HepG2 (cell line): Measurements from ENCODE around the gene ANKUB1.

Experiments used
- MAFF ChIP-seq: IDR thresholded peaks from 2 replicates; pipeline ENCODE4 v1.6.1; 2011; ENCODE audit warnings: low read depth, low read length, improper control_type of control experiment
- POLR2A ChIP-seq, 2 experiments: IDR thresholded peaks; 2 replicates each; pipeline ENCODE4 v1.6.1; 2011; ENCODE audit warnings: low read depth in 2 of 2, low read length in 2 of 2, mild to moderate bottlenecking in 1 of 2, moderate library complexity in 1 of 2; ENCODE audit not compliant: insufficient read depth in 1 of 2
- POLR2AphosphoS5 ChIP-seq: IDR thresholded peaks from 2 replicates; pipeline ENCODE4 v1.6.1; 2012; ENCODE audit warnings: low read depth, low read length
- RELA ChIP-seq: sonication (generic); formaldehyde crosslinking; IDR thresholded peaks from 2 replicates; pipeline ENCODE4 v1.4.0; 2020; ENCODE audit warnings: missing genetic modification reagents
- SP2 ChIP-seq: sonication (generic); formaldehyde crosslinking; IDR thresholded peaks from 2 replicates; pipeline ENCODE4 v1.5.1; 2020; ENCODE audit warnings: mild to moderate bottlenecking, missing genetic modification reagents
- ZBTB7B ChIP-seq: sonication (generic); formaldehyde crosslinking; IDR thresholded peaks from 2 replicates; pipeline ENCODE4 v1.4.0; 2020; ENCODE audit warnings: missing genetic modification reagents
- TF ChIP-seq, protein P1 (sequence below): sonication (generic); formaldehyde crosslinking; IDR thresholded peaks from 2 replicates; pipeline ENCODE4 v1.5.0; 2020; ENCODE audit warnings: mild to moderate bottlenecking, missing genetic modification reagents, moderate library complexity

DNA sequence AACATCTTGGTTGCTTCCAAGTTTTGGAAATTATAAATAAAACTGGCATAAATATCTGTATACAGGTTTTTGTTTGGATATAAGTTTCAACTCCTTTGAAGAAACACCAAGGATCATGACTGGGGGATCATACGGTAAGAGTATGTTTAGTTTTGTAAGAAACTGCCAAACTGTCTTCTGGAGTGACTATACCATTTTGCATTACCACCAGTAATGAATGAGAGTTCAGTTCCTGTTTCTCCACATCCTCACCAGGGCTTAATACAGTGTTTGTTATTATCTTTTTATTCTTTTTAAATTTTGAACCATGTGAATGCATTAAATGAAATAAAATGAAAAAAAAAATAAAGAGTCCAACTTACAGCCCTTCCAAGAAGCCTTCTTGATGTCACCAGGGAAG lies 3.7 kb upstream of the ANKUB1 start:
- TF ChIP-seq RELA (CRISPR knock-in tag) (no peak), POLR2AphosphoS5 (no peak), POLR2A (IDR thresholded peaks at IDR 0.05; ENCODE audit: insufficient read depth in 1 of 2, low read depth in 2 of 2, low read length in 2 of 2) (no peak), ZBTB7B (CRISPR knock-in tag) (no peak), SP2 (CRISPR knock-in tag) (no peak), MAFF (no peak)
- TF ChIP-seq, protein P1, sequence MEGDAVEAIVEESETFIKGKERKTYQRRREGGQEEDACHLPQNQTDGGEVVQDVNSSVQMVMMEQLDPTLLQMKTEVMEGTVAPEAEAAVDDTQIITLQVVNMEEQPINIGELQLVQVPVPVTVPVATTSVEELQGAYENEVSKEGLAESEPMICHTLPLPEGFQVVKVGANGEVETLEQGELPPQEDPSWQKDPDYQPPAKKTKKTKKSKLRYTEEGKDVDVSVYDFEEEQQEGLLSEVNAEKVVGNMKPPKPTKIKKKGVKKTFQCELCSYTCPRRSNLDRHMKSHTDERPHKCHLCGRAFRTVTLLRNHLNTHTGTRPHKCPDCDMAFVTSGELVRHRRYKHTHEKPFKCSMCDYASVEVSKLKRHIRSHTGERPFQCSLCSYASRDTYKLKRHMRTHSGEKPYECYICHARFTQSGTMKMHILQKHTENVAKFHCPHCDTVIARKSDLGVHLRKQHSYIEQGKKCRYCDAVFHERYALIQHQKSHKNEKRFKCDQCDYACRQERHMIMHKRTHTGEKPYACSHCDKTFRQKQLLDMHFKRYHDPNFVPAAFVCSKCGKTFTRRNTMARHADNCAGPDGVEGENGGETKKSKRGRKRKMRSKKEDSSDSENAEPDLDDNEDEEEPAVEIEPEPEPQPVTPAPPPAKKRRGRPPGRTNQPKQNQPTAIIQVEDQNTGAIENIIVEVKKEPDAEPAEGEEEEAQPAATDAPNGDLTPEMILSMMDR (CRISPR knock-in tag) = no peak
